ENCODE measurements around the gene RNF43. TPM values are rescaled to one million over a fixed set of nuclear protein-coding genes. Genes with fewer than 3 reads are reported as not detected.

The RNF43 gene
- total RNA-seq, 1 experiment from 2014 or later = not detected

DNA sequence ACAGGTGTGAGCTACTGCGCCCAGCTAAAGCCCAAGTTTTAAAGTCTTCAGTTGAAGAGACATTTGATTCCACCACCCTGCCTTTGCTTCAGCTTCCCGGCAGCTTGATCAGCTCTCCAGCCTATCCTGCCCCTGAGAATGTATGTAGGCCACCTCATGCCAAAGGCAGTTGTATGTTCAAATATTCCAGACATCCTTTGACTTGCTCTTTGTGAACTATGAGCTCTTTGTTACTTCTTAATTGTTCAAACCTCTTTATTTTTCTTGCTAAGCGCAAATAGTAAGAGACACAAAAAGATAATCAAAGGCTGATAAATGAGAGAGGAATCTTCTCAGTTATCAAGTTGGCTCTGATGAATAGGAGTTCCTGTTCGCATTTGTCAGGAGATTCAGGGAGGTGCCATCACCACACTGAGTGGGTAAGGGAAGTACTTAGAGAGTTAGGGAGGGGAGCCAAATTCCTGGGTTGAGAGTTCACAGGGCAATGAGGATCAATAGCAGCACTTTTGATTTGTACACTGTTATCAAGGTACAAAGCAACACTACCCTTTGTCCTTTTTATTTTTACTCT lies 33.4 kb downstream of the RNF43 start:
- no peak for DNase-seq (ENCODE audit: extremely low read depth, low read depth)

DNA sequence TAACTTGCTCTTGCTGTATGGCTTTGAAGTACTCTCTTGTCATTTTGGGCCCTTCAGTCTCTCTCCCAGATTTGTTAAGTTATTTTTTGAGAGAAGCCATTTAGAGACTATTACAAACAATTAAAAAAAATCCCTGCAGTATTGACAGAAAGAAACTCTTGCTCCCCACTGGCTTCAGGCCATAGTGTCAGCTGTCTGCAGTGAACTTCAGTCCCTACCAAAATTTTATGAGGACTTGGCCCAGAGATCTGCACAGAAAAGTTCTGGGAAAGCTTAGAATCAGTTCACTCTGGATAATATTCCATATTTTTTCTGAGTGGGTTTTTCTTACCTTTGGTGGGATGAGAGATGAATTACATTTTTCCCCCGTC lies 34.5 kb downstream of the RNF43 start:
- no peak for DNase-seq (ENCODE audit: extremely low read depth, low read depth)

DNA sequence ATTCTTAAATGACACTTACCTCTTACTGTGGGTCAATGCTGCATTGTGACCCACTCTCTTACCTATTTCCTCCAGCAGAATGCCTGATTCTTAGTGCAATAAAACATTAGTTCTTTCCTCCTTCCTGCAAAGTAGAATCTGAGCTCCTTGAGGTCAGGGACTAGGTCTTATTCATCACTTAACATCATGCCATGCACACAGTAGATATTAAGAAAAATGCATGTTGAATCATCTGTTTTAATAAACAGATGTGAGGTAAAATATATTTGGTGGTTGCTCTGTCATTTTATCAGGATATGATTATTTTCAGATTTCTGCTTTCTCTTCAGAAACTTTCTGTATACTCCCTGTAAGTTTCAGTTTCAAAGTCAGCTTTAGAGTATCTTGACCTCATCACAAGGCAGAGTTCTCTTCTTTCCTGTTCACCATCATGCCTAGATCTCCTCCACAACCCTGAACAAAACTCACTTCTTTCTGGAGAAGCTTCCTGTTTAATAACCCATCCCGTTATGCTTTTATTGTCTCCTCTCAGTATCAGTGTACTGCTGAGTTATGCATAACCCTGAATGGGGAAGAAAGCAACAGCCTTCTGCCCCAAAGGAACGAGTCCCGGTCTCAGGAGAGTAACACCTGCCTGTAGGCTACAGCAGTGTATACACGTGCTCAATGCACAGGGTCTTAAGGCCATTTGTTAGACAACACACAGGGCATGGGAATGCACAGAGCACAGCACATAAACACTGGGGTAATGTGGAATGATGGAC lies 35.0 kb downstream of the RNF43 start:
- DNase-seq (ENCODE audit: extremely low read depth, low read depth) = no peak

DNA sequence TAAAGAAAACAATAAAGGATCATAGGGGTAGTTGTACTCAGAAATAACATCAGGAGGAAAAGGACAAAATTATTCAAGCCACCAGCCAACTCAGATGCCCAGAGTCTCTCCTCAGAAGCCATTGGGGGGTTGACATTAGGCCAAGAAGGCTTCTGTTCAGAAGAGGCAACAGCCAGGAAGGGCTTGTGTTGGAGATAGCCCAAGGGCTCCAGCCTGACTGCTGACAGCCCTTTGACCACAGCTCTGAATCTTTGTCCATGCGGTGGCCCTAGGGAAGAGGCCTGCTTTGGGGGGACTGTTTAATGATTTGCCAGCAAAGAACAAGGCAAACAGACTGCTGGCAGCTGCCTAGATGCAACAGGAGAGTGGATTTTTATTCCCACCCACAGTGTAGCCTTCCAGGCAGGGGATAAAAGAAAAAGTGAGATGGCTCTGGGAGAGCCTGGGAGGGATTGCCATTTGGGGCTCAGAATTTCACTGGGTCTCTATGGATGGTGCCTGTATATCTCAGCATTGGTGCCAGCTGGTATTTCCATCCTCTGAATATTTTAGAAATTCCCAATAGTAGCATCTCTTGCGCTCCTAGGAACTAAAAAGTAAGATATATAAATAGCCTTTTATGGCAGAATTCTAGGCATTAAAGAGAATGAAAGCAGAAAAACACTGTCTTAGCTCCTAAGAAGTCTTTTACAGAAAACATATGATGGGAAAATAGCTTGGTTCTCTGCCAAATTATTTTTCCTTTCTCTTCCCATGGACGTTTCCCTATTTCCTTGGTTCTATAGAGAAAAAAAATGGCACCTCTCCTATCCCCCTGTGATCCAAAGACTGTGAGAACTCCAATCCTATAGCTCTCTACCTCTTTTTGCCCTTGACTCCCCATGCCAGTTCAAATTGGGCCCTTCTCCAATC lies 36.0 kb downstream of the RNF43 start:
- no peak for DNase-seq (ENCODE audit: extremely low read depth, low read depth)

DNA sequence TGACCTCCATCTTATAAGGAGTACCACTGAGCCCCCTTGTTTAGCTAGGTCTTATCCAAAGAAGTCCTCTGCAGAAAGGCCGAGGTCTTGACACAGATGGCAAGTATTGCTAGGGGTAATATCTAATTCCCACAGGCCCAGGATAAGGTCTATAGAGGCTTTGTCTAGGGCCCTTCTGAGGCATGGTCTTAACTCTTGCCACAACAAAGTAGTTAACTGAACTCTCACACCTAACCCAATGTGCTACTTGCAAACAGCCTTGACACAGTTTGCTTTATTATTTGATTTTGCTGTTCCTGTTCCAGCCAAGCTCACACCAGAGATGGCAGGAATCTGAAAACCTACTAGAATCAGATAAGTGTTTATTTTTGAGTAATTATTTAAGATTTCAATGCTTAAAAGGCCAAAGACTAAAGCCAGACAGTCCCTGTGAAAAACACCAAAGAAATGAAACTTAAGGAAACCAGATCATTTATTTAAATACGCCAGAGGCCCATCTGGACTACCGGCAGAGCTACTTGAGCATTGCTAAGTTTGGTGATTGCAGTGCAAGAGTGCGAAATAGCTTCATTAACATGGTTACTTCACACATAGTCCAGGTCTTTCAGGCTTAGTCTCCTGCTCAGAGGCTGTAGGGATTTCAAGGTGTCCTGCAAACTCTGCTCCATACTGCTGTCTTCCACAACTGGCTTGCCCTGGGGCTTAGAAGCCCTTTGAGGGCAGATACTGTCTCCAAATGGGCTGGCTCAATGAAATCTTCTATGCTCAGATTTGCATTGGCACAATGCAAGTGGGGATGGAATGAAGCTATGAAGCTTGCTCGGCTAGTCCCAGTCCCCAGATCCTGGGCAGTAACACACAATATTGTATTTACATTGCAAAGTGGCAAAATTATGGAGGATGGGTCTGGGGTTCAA lies 36.9 kb downstream of the RNF43 start:
- DNase-seq (ENCODE audit: extremely low read depth, low read depth) = no peak

DNA sequence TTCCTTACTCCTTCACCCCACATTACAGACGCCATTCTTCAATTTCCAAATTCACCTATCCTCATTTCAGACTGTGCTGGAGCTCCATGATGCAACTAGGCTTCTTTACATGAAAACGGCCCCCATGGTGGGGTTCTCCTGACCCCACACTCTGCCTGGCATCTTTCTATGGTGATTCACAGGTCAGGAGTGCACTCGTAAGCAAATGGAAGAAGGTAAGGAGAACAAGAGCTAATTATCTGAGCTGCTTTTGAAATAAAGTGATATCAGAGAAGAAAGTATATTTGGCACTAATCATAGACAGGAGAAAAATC lies 37.9 kb downstream of the RNF43 start:
- no peak for DNase-seq (ENCODE audit: extremely low read depth, low read depth)

DNA sequence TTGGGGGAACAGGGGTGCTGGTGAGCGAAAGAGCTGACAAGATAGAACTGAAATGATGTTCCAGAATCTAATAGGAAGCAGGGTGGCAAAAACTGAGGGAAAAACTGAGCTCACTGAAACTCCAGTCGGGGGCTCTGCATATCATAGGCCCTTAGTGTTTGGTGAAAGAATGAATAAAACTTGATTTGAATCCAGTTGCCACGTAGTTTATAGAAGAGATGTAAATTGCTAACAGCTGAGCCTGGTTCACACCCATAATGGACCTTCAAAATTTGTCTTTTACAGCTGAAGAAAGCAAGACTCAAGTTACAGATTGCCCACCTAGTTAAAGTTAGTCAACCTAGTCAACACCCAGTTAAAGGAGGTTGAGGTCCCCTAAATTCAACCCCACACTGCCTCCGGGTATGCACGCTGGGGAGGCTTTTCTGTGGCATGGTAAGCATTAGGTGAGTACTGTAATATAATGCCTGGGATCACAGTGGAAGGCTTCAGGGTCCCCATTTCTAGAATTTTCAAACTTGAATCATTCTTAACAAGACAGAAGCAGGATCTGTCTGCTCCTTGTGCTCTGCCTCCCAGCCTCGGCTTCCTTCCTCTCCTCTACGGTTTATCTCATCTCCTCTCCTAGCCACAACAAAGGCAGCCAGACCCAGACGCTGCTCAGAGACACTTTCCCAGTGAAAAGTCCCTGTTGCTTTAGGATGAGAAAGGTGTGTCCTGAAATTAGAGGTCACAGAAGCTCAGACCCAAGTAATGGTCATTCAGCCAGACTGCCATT lies 38.4 kb downstream of the RNF43 start:
- no peak for DNase-seq (ENCODE audit: extremely low read depth, low read depth)

DNA sequence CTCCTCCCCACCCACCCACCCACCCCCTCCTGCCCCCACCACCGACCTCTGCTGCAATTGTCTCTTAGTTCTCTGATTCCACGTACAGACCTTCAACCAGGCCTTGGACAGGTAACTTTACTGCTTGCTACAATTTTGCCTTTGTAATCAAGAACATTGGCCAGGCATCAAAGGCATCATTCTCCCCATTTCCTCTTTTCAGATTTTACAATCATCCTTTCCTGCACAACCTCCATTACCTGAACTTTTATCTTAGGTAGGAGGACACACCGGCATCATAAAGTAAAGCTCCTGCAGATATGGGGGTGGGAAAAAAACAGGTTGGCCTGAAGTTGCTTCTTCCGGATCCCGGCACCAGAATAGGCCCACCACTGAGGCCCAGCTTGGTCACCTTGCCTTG lies 39.7 kb downstream of the RNF43 start:
- DNase-seq (ENCODE audit: extremely low read depth, low read depth) = no peak

DNA sequence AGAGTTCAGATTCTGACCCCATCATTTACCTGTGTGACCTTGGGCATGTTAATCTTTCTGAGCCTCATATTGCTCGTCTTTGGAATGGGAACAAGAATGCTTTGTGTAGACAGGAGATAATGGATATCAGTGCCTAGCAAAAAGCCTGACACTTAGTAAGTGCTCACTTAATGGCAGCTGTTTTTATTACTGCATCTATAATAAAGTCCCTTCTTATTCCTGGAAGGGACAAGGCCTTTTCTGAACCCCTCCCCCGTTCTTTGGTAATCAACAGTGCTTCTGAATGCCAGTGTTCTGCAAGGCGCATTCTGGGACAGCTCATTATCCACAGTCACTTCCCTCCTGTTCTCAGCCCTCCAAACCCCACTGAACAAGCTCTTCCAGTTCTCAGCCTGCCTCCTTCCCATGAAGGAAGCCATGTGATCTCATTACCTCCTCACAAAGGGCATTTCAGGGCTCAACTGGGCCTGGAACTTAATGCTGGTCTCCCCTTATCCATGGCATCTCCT lies 40.2 kb downstream of the RNF43 start:
- DNase-seq (ENCODE audit: extremely low read depth, low read depth) = no peak

DNA sequence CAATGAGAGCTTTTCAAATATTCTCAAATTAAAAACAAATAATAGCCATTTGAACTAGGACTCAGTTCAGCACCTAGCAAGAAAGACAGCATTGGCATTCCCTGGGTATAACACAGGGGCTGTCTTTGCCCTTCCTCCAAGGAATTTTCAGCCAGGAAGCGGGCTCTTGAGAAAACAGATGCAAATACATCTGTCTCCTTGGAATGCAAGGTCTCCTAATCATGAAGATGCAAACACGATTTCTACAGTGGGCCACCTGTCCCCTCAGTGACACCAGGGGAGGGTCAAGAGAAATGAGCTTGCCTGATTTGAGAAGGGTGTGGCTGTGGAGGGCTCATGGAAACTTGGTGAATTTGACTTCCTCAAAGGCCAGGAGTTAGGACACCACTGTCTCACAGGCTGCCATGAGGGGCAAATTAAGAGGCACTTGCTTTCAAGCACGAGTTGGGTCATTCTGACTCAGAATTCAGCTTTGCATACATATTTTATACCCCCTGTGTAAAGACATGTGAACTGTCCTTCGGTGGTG lies 40.8 kb downstream of the RNF43 start:
- DNase-seq (ENCODE audit: extremely low read depth, low read depth) = no peak

DNA sequence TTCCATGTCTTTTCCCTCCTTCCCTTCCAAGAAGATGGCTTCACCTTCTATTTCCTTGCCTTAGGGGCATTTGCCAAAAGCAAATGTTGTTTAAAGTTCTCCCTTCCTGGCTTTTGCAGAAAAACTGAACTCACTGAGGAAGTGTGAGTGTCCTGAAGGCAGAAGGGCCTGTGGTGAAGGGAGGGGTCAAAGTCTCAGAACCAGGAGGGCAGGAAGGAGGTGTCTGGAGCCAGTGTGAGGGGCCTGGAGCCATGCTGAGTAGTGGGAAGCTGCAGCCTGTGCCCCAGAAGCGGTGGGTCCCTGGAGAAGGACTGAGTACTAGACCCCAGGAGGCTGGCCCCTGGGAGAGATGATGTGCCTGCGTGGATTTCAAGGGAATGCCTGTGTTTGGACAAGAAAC lies 41.5 kb downstream of the RNF43 start:
- no peak for DNase-seq (ENCODE audit: extremely low read depth, low read depth)

DNA sequence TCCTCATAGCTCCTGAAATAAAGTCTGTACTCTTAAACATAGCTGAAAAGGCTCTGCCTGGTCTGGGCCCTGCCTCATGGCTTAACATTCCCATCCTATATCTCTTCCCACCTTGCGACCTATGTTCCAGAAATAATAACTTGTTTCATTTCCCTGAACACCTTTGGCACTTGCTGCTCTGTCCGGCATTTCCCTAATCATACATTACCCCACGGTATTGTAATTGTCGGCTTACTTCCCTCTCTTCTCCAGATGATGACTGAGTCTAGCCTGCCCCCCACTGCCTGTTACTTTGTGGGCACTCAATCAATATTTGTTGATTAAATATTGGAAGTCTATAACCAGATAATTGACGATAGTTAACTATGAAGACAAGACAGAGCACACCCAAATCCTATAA lies 42.1 kb downstream of the RNF43 start:
- no peak for DNase-seq (ENCODE audit: extremely low read depth, low read depth)

DNA sequence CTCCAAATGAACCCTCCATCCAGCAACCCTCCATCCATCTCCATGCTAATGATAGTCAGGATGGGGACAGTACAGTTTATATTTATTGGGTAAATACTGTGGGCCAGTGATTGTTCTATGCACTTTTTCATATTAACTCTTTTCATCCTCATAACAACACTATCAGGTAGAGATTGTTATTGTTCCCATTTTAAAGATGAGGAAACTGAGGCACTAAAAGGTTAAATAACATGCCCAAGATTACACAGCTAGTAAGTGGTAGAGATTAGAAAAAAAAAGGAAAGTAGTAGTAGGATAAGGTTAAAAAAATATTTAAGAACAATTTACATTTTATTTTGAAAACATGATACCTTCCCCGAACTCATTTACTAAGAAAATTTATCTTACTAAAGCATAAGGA lies 43.4 kb downstream of the RNF43 start:
- no peak for DNase-seq (ENCODE audit: extremely low read depth, low read depth)

DNA sequence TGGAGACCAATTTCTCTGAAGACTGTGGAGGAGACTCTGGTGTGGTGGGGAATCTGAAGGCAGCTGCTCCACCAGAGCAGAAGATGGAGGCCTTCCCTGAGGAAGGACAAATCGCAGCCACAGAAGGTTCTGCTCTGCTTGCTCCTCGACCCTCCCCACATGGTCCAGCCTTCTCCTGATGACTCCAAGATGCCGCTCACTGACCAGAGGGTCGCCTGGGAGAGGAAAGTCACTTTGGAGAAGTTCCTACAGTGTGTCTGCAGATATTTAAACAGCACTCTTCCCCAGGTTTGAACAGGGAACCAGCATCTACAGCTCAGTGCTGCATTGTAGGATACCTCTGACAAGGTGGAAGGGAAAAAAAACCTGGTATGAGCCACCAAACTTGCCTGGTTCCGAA lies 44.3 kb downstream of the RNF43 start:
- DNase-seq (ENCODE audit: extremely low read depth, low read depth) = no peak

DNA sequence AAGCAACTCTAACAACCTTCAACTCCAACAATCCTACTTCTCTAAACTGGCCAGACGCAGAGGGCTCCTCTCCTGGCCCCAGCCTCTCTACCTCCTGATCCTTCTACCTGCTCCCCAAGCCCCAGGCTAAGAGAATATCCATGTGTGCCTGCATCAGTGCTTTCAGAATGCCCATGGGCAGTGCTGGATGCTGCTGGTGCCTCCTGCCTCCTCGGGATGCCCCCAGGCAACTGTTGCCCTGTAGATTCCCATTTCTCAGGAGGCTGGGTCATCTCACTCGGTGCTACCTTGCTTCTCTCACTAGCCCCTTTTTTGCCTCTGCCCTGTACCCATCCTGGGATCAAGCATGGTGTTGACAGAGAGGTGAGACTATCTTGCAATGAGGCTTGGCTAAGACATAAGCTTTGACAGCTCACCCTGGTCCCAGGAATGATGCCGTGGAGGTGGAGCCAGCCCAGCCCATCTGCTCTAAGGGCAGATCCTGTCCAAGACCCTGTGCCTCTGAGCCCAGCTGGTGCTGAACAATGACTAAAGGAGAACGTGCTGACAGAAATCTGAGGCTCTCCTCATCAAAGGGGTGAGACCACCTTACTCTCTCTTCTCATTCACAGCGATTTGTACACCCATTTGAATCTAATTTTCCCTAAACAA lies 45.9 kb downstream of the RNF43 start:
- no peak for DNase-seq (ENCODE audit: extremely low read depth, low read depth)

DNA sequence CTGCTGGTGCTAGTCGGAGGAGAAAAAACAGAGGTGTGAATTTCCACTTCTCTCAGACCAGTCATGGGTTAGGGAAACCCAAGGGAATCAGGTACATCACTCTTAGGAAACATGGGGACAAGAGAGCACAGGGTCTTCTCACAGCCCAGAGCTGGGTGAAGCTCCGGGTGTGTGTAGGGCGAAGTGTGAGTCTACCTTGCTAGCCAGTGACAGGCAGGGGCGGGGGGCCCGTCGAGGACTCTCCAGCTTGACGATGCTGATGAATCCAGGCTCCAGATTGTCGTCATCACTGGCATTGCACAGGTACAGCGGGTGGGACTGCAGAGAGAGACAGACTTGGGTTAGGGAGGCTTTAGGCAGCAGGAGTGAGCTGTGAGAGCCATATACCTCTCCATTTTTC lies 46.6 kb downstream of the RNF43 start:
- no peak for DNase-seq (ENCODE audit: extremely low read depth, low read depth)

DNA sequence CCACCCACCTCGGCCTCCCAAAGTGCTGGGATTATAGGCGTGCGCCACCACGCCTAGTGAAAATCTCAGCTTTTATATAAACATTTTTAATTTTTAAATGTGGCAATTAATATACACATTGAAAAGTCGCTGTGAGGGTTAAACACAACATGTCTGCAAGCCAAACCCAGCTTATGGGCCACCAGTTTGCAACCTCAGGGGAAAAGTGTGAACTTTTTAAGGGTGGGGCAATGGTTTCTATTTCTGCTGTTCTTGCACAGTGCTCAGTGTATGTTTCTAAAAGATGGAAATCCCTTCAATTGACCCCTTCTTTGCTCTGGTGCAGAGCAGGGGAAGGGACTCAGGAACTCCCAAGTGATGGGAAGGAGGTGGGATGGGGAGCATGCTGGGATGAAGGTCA lies 47.0 kb downstream of the RNF43 start:
- DNase-seq (ENCODE audit: extremely low read depth, low read depth) = no peak

DNA sequence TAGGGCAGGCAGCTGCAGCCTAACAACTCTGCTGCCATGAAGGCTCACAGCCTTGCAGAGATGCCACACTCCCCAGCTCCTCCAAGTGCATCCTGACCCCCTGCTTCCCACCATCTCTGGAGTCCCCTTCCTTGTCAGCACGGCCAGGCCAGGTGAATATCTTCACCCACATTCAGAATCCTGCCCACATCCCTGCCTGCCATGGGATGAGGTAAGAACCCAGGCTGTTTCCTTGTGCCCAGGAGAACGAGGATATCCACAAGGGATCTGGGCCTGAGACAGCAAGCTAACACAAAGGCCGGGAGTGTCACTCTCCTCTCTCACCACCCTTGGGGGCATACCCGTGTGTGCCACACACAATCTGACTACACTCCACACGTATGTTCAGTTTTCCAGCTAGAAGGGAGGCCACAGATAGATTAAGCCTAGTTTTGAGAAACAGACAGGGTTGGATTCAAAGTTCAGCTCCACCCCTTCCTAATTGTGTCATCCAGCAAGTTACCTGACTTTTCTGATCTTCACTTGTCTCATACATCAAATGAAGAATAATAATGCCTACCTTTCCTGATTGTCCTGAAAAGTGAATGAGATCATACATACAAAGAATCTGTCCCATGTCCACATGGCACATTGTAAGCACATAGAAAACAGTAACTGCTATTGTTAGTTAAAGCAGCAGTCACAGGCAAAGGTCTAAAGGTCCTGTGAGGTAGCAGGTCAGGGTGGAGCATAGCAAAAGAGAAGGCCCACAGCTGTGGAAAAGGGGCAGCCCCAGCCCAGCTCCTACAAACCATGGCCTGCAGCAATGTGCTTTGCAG lies 47.9 kb downstream of the RNF43 start:
- DNase-seq (ENCODE audit: extremely low read depth, low read depth) = no peak
